OCI-LY1 (cell line): ENCODE results near the gene CIBAR2.

Experiments
- CTCF ChIP-seq: fragments of 200-600 bp; sonication (generic), shearing (Covaris generic); IDR thresholded peaks from 2 replicates; pipeline ENCODE4 v1.5.1; 2017; ENCODE audit warnings: mild to moderate bottlenecking, antibody characterized with exemption, low read length, moderate library complexity, mixed read lengths
- EZH2 ChIP-seq: fragments of 200-600 bp; sonication (generic), shearing (Covaris generic); IDR thresholded peaks from 2 replicates; pipeline ENCODE4 v1.8.0; 2017; ENCODE audit warnings: borderline replicate concordance, mixed run types, mild to moderate bottlenecking, antibody characterized with exemption, low read length, moderate library complexity, mixed read lengths

DNA sequence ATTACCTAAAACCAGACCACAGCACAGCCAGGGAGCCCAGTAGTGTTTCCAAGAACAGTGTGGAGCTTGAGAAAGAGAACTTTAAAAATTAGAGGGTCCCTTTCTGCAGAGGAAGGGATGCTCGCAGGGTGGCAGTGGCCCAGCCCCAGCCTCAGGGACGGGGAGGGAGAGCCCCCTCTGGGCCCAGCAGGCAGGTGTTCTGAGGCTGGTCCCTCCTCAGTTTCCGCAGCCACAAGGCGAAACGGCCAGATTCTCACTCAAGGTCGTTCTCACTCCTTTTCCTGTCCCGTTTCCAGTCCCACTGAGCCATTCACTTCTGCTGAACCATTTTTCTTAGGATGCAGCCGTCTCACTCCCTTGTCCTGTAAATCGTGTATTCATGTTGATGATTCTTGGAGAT is 20.0 kb downstream of the CIBAR2 start:
- TF ChIP-seq CTCF (no peak), EZH2 (no peak)
